Spleen (tissue), 11 donors: Measurements from ENCODE around the gene INPP5B. TPM values are rescaled to one million over a fixed set of nuclear protein-coding genes. Genes with fewer than 3 reads are reported as not detected.
A peak's percentile ranks its signal among the peaks of the same experiment; 100 is the strongest.

Experiments
- DNase-seq: peaks from one replicate; pipeline ENCODE4 v3.0.0-alpha.2; 2020
- H3K27ac ChIP-seq, 8 donors: fragments of 200-600 bp; sonication (generic) in 7 of 8; 1 replicate in 4 of 8; 2 replicates in 4 of 8; pipeline versions ENCODE4 v1.5.0 to v1.8.0; 2016 to 2021; ENCODE audit warnings: inconsistent platforms in 4 of 8, mild to moderate bottlenecking in 4 of 8, moderate library complexity in 1 of 8
- H3K27me3 ChIP-seq, 7 donors: fragments of 200-600 bp; sonication (generic) in 6 of 7; replicated peaks in 1 of 7; 1 replicate in 4 of 7; 2 replicates in 3 of 7; pipeline versions ENCODE4 v1.5.0 to v1.8.0; 2016 to 2021; ENCODE audit warnings: inconsistent platforms in 3 of 7, mild to moderate bottlenecking in 1 of 7
- H3K36me3 ChIP-seq, 6 donors: fragments of 200-600 bp; sonication (generic) in 5 of 6; 1 replicate in 4 of 6; 2 replicates in 2 of 6; pipeline versions ENCODE4 v1.5.0 to v1.8.0; 2016 to 2021; ENCODE audit warnings: inconsistent platforms in 2 of 6
- H3K4me1 ChIP-seq, 6 donors: fragments of 200-600 bp; sonication (generic) in 5 of 6; 1 replicate in 3 of 6; 2 replicates in 3 of 6; pipeline versions ENCODE4 v1.5.0 to v1.8.0; 2016 to 2021; ENCODE audit warnings: inconsistent platforms in 3 of 6
- H3K4me3 ChIP-seq, 8 donors: fragments of 200-600 bp; sonication (generic) in 7 of 8; 1 replicate in 4 of 8; 2 replicates in 4 of 8; pipeline versions ENCODE4 v1.5.0 to v1.8.0; 2016 to 2021; ENCODE audit warnings: inconsistent platforms in 4 of 8, mild to moderate bottlenecking in 4 of 8, moderate library complexity in 2 of 8
- H3K9me3 ChIP-seq, 8 donors: fragments of 200-600 bp; sonication (generic) in 7 of 8; 1 replicate in 4 of 8; 2 replicates in 4 of 8; pipeline versions ENCODE4 v1.5.0 to v1.8.0; 2016 to 2021; ENCODE audit warnings: inconsistent platforms in 4 of 8
- POLR2A ChIP-seq, 3 donors: fragments of 450-650 bp; IDR thresholded peaks; one replicate each; pipeline ENCODE4 v1.5.1; 2017; ENCODE audit warnings: antibody characterized with exemption in 3 of 3, mild to moderate bottlenecking in 1 of 3
- POLR2AphosphoS5 ChIP-seq, 3 donors: sonication (generic); formaldehyde crosslinking; IDR thresholded peaks; one replicate each; pipeline ENCODE4 v1.5.1; 2017; ENCODE audit warnings: antibody characterized with exemption in 3 of 3
- WGBS, 5 donors: extraction: QIAGEN DNeasy Blood & Tissue Kit in 3 of 5; methylation state at CpG; one replicate each; pipeline versions ENCODE4 v1.1.5 to v1.1.7; 2013 to 2018; 5-methylcytosine and 5-hydroxymethylcytosine counted together
- intact Hi-C: fragments of 100-400 bp; cut with DNase I; formaldehyde crosslinking; loops from one replicate; pipeline ENCODE4 v1.15.0; 2023; ENCODE audit warnings: low total_unique reads
- polyA plus RNA-seq, 3 donors: library from polyadenylated mRNA; stranded (reverse); fragments of 200-250 nt; gene quantifications; one replicate each; pipeline ENCODE4 v1.2.1, GENCODE V29; 2013
- total RNA-seq, 7 donors: library from RNA; depleted of rRNA in 3 of 7; stranded (reverse); fragments of >200 nt in 3 of 7; fragmentation: NEBNext Ultra II Directional in 4 of 7; extraction: Animal tissue kit (Norgen Biotek cat#: 25700) in 4 of 7; gene quantifications; one replicate each; pipeline versions ENCODE4 v1.1.0 to v1.2.1, GENCODE V29; 2016 to 2021
- TF ChIP-seq, protein P1 (sequence below), 11 experiments: fragments of 200-600 bp in 7 of 11; fragments of 450-650 bp in 4 of 11; sonication (generic) in 4 of 11; IDR thresholded peaks in 8 of 11; conservative IDR thresholded peaks in 3 of 11; 1 replicate in 7 of 11; 2 replicates in 4 of 11; pipeline versions ENCODE4 v1.4.0 to v1.8.0; 2016 to 2021; ENCODE audit warnings: antibody characterized with exemption in 11 of 11, inconsistent platforms in 4 of 11, mild to moderate bottlenecking in 1 of 11
- donor health status: healthy with polysubstance abuse.
- donor health status: DM: no; HTN: no; CAD: no; lungs with moderate emphysema.
- donor health status: DM: no; HTN: no; CAD: no.
- donor health status: Bipolar disorder and iron deficiency.
- donor health status: healthy.
- donor health status: DM: no; HTN: no; CAD: no.
- donor health status: DM: yes; HTN: yes; CAD: no.

Gene INPP5B
- total and polyA plus RNA-seq, 10 donors = 11.4 to 70.7 (median 36.7) TPM

DNA sequence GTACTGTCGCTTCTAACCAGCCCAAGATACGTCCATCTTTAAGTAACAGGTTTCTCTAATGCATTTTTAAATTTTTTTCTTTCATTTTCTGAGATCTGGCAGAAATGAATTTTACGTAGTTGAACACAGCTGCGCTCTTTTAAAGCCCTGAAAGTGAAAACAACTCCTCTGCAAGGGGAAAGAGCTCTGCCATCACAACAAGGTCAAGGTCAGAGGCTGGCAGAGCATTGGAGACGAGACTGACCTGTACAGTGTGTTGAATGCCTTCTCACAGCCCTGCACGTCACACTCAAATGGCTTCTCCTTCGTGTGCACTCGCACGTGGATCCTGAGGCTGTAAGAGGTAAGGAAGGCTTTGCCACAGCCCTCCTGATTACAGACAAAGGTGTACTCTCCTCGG, 107.2 kb downstream of the INPP5B start:
- intact Hi-C loops = no loop called here
- H3K27me3 ChIP-seq = no peaks in the 10 kb centered on the region
- H3K36me3 ChIP-seq = peaks cover 2 to 91% (median 54%) of the 10 kb centered on the region in 6 donors
- H3K4me3 ChIP-seq = no peak overlapping the region
- no peak for DNase-seq
- TF ChIP-seq POLR2A (IDR thresholded peaks at IDR 0.05) = no peak
- TF ChIP-seq POLR2AphosphoS5 (IDR thresholded peaks at IDR 0.05) = no peak
- TF ChIP-seq, protein P1, sequence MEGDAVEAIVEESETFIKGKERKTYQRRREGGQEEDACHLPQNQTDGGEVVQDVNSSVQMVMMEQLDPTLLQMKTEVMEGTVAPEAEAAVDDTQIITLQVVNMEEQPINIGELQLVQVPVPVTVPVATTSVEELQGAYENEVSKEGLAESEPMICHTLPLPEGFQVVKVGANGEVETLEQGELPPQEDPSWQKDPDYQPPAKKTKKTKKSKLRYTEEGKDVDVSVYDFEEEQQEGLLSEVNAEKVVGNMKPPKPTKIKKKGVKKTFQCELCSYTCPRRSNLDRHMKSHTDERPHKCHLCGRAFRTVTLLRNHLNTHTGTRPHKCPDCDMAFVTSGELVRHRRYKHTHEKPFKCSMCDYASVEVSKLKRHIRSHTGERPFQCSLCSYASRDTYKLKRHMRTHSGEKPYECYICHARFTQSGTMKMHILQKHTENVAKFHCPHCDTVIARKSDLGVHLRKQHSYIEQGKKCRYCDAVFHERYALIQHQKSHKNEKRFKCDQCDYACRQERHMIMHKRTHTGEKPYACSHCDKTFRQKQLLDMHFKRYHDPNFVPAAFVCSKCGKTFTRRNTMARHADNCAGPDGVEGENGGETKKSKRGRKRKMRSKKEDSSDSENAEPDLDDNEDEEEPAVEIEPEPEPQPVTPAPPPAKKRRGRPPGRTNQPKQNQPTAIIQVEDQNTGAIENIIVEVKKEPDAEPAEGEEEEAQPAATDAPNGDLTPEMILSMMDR (IDR thresholded peaks at IDR 0.05 in 8 of 11, conservative IDR thresholded peaks at IDR 0.05 in 3 of 11) = no peak
- H3K27ac ChIP-seq = peak overlapping the region in 3 of 8 donors; percentile 30 to 48 (median 33)
- WGBS, 5 donors = 80 to 89% (median 88%) methylated on average over 9 to 10 of the region's 10 CpGs
- H3K4me1 ChIP-seq = peaks cover 0 to 56% (median 12%) of the 10 kb centered on the region in 6 donors
- no peaks in the 10 kb centered on the region for H3K9me3 ChIP-seq

DNA sequence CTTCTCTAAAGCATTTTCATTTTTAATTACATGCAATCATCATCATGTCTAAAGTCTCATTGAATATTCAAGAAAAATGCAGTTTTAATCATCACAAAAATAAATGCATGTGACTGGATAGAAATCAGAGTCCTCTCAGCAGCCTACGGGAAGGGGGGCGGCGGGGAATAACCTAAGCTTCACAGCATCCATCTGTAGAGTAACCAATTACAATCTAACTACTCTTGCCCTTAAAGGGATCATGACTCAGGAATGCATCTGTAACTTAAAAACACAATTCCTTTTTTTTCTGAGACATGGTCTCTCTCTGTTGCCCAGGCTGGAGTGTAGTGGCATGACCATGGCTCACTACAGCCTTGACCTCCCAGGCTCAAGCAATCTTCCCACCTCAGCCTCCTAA, 110.1 kb downstream of the INPP5B start:
- Histone ChIP-seq H3K9me3 (no peaks in the 10 kb centered on the region), H3K27ac (no peak overlapping the region), H3K4me1 (peaks cover 0 to 27% (median 1%) of the 10 kb centered on the region in 6 donors), H3K36me3 (peaks cover 10 to 100% (median 82%) of the 10 kb centered on the region in 6 donors), H3K4me3 (no peak overlapping the region), H3K27me3 (no peaks in the 10 kb centered on the region)
- TF ChIP-seq POLR2A (IDR thresholded peaks at IDR 0.05) (no peak), POLR2AphosphoS5 (IDR thresholded peaks at IDR 0.05) (no peak)
- TF ChIP-seq, protein P1 (IDR thresholded peaks at IDR 0.05 in 8 of 11, conservative IDR thresholded peaks at IDR 0.05 in 3 of 11) = no peak
- no peak for DNase-seq
- 62 to 98% (median 84%) methylated on average over 3 of the region's 3 CpGs for WGBS, 5 donors
- intact Hi-C loops = no loop called here

DNA sequence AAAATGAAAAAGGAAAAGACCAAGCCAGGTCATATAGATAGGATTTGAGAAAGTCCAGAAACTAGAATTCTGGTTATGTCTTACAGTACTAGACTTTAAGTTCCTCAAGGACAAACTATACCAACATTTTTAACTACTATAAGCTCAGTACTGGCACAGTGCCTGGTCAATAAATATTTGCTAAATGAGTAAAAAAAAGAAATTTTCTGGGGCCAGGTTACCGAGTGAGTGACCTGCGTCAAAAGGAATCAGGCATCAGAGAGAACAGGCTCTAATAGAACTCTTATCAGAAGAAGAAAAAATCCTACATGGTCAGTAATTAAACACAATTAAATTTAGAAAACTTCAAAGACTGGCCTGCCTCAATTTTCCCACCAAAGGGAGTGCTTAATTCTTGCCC, 115.0 kb downstream of the INPP5B start:
- Histone ChIP-seq H3K4me1 (no peaks in the 10 kb centered on the region), H3K9me3 (no peaks in the 10 kb centered on the region), H3K27ac (no peak overlapping the region), H3K27me3 (no peaks in the 10 kb centered on the region), H3K4me3 (no peak overlapping the region), H3K36me3 (peaks cover 8 to 100% (median 85%) of the 10 kb centered on the region in 6 donors)
- no peak for DNase-seq
- intact Hi-C loops = no loop called here
- TF ChIP-seq POLR2A (IDR thresholded peaks at IDR 0.05) = no peak
- TF ChIP-seq POLR2AphosphoS5 (IDR thresholded peaks at IDR 0.05) = no peak
- TF ChIP-seq, protein P1 (IDR thresholded peaks at IDR 0.05 in 8 of 11, conservative IDR thresholded peaks at IDR 0.05 in 3 of 11) = no peak
- 96 to 98% (median 97%) methylated on average over 2 of the region's 2 CpGs for WGBS, 5 donors

DNA sequence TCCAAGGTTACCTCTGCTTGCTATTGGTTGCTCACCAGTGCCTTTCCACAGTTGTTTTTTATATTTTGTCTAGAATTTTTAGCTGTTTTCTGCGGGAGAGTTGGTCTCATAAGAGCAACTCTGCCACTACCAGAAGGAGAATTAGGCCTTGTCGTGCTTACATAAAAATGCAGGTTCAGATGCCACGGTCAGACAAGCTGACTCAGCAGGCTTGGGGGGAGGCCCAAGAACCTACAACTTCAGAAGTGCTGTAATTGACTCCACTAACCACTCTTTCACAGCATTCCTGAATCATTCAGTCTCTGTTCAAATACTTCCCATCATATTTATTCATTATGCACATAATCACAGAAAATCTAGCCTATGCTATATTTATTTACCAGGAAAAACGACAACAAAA, 115.7 kb downstream of the INPP5B start:
- H3K4me1 ChIP-seq = peaks cover 0 to 4% (median 0%) of the 10 kb centered on the region in 6 donors
- TF ChIP-seq, protein P1 (IDR thresholded peaks at IDR 0.05 in 8 of 11, conservative IDR thresholded peaks at IDR 0.05 in 3 of 11) = no peak
- TF ChIP-seq POLR2A (IDR thresholded peaks at IDR 0.05) (no peak), POLR2AphosphoS5 (IDR thresholded peaks at IDR 0.05) (no peak)
- DNase-seq = no peak
- 95 to 96% (median 95%) methylated on average over 4 of the region's 4 CpGs for WGBS, 5 donors
- H3K27ac ChIP-seq = no peak overlapping the region
- no peaks in the 10 kb centered on the region for H3K9me3 ChIP-seq
- H3K27me3 ChIP-seq = no peaks in the 10 kb centered on the region
- H3K4me3 ChIP-seq = no peak overlapping the region
- H3K36me3 ChIP-seq = peaks cover 8 to 100% (median 84%) of the 10 kb centered on the region in 6 donors
- intact Hi-C loops = no loop called here
